HG03039 (cell line): Measurements from ENCODE around the gene JHY.

Experiments used
- ATAC-seq: cut with Tn5 transposase; IDR thresholded peaks from one replicate; pipeline ENCODE4 v1.9.1; 2021; ENCODE audit warnings: mild to moderate bottlenecking, moderate library complexity; ENCODE audit not compliant: unreplicated experiment

The JHY gene

GRCh38 chr11:122933416-122933815 is 50.9 kb downstream of the JHY start:
- ATAC-seq = no peak

DNA sequence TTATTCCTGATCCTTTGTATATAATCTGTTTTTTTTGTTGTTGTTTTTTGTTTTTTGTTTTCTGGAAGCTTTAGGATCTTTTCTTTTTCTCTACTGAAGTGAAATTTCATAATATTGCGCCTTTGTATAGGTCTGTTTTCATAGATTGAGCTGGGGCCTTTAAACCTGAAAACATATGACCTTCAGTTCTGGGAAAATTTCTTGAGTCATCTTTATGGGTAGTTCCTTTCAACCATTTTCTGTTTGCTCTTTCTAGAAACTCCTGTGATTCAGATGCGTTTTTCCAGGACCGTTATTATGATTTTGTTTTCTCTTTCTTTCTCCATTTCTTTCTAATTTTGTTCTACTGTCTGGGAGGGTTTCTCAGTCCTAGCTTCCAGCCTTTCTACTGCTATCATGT is 55.4 kb downstream of the JHY start:
- ATAC-seq = no peak

GRCh38 chr11:122938557-122938956 is 56.0 kb downstream of the JHY start:
- no peak for ATAC-seq

DNA sequence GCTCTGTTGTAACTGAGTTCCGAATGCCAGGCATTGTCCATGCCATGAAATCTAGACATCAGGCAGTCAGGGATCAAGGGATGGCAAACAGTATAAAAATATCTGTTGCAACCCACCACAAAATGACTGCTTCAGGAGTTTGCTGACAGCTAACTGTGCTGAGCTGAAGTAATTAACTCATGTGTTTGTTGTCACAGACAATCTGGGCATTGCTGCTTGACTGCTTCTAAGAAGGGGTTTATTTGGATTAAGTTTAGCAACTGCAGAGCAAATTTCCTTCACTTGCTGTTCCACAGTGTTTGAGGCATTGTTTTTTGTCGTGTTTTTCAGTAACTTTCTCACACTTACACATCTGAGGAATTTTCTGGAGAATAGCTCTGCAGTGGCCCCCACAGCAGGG is 68.7 kb downstream of the JHY start:
- no peak for ATAC-seq

GRCh38 chr11:122954455-122954854 is 71.9 kb downstream of the JHY start:
- no peak for ATAC-seq

- ATAC-seq = no peak
Measured at GRCh38 chr11:122963961-122964360, 81.4 kb downstream of the JHY start.

GRCh38 chr11:122976061-122976733 is 93.6 kb downstream of the JHY start:
- ATAC-seq = no peak

DNA sequence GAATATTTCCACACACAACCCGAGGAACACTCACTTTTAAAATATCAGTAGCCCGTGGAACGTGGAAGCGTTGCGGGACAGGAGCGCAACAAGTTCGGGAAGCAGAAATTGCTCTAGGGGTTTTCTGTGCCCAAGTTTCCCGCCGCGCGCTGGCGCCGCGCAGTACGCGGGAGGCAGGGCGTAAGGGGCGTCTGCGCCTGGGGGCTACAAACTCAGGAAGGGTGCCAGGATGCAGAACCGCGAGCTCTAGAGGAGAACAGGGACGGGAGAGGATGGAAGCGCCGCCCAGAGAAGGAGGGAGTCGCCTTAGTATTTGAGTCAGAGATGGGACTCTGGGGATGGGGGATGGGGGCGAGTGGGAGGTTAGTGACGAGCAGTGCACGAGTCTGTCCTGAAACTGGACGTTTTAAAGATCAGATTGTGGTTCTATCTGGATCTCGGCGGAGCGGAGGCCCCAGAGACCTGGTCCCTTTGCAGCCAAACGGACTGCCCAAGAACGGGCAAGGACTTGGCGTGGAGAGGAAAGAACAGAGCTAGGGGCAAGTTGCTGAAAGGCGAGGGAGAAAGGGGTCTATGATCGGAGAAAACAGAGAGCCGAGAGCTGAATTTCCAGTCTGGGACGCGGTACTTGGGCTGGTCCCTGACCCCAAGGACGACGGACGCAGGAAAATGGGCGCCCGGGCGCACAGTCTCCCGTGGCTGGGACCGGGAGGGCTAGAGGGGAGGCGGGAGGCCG is 94.3 kb downstream of the JHY start:
- ATAC-seq = no peak

DNA sequence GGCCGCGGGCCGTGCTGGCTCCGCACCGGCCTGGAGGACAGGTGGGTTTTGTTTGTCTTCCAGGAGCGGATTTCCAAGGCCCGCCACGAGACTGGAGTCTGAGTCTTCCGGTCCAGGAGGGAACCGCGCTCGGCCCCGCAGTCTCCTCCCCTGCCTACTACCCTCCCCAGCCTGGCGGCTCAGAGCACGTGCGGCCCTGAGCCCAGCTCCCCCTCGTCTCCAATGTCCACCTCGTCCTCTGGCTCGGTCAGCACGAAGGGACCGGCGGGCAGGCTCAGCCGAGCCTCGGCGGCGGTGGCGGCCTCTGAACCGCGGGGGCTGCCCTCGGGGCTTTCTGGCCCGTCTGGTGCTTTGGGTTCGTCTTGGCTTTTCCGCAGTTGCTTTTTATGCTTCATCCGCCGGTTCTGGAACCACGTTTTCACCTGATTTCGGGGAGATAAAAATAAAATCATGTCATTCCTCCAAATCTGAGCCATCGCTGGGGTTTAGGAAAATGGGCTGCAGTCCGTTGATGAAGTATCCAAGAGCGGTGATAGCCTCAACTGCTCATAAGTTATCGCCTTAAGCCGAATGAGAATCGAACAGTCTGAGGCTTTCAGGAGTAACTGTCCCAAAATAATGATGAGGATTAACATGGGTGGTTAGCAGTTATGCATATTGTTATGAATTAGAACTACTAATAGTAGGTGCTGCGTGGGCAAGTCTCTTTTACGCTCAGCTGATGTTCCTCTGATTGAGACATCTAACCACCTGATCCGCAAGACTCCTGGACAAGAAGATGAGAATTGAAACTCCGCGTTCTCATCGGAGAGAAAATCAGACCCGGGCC is 95.1 kb downstream of the JHY start:
- ATAC-seq = no peak

DNA sequence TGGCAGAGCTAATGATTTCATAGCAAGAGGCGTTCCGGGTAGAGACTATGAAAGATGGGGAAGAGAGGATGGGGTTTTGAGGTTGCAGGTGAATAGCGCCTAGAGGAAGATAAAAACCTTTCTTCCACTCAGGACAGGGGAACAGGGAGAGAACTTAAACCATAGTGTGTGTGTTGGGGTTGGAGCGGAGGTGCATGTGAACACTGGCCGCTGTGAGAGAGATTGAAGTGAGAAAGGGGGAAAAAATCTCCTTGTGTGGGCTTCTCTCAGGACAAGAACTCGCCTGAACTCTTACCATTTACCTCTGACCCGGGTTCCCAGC is 95.7 kb downstream of the JHY start:
- ATAC-seq = no peak

GRCh38 chr11:122979103-122979814 is 96.7 kb downstream of the JHY start:
- ATAC-seq = no peak

- ATAC-seq = no peak
Measured at GRCh38 chr11:122979815-122980595, 97.4 kb downstream of the JHY start.

GRCh38 chr11:122981388-122982264 is 99.1 kb downstream of the JHY start, which contains the start of gene BSX:
TSS of gene BSX (minus strand) at chr11:122981834. CDS start at chr11:122981671, 163 bp downstream.
- ATAC-seq = no peak

GRCh38 chr11:122983438-122984185 is 101.1 kb downstream of the JHY start:
- no peak for ATAC-seq

GRCh38 chr11:122984186-122985011 is 101.8 kb downstream of the JHY start:
- no peak for ATAC-seq

DNA sequence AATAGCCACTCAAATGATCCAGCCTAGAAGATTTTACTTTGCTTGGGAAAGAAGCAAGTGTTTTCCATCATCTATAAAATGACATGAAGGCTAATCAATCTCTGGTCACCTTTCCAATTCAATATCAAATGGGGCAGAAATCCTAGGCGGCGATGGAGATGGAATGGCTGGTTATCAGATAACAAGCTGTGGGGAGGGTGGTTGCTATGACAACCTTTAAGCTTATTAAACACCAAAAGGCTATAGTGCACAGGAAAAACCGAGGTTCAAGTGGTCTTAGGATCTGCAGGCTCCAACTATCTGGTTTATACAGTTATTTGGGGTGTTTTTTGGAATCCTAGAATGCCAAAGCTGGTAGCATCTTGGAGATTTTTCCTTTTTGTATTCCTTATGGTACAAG is 113.0 kb downstream of the JHY start:
- ATAC-seq = no peak

DNA sequence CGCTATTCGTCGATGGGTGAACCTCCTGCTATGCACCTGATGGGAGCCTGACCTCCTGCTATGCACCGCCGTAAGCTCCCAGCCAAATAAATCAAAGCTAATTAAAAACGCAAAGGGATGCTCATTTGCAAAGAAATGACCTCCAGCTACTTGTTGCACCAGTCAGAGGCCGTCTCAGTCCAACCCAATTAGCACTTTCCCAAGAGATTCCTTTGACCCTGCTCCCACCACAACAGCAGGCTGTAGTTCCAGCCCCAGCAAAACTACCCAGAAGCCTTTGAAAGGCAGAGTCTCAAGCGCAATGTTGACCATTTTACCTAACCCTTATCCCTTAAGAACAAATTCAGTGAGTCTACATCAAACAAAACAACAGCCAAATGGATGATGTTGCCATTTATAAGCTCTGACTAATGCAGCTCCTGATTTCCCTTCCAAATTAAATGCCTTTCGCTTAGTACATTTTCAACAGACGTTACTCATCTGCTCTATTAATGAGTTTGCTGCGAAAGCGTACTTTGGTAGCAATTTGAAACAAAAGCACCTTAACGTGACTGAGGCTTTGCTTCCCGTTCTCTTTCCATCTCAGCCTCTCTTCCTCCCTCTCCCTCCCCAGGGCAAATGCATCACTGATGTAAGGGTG is 116.3 kb downstream of the JHY start:
- ATAC-seq = no peak
